GM23248 (cell line): ENCODE results near the gene DNLZ.

Experiments
- EZH2 ChIP-seq: fragments of 200-600 bp; sonication (generic); IDR thresholded peaks from 2 replicates; pipeline ENCODE4 v1.6.1; 2018; ENCODE audit warnings: antibody characterized with exemption, mild to moderate bottlenecking; ENCODE audit not compliant: insufficient read depth, poor library complexity, severe bottlenecking
- EZH2phosphoT487 ChIP-seq: fragments of 200-600 bp; sonication (generic); IDR thresholded peaks from 2 replicates; pipeline ENCODE4 v1.6.1; 2018; ENCODE audit warnings: antibody characterized with exemption, moderate library complexity, mild to moderate bottlenecking, low read depth; ENCODE audit not compliant: insufficient read depth

DNA sequence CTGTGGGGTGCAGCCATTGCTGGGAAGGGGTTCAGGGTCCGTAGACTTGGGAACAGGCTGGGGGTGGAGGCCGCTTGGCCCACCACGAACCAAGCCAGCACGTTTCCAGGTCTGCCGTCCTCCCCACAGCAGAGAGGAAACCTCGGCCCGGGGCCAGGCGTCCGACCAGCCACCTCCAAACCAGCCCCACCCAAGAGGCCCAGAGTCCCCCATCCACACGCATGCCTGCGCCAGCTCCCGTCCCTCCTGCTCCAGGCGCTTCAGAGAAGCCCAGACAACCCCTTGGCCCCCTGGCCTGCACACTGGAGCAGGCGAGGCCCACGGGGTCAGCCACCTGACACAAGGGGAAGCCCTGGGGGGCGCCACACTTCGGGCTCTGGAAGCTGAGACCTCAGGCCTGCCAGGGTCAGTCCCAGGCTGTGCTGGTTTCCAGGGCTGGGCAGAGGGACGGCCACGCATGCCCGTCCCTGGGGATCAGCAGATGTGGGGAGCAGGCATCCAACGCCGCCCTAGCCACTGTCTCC, 6.3 kb downstream of the DNLZ start:
- no peak for TF ChIP-seq EZH2
- no peak for TF ChIP-seq EZH2phosphoT487
